ENCODE data around the gene CDKN1A. TPM values are rescaled to one million over a fixed set of nuclear protein-coding genes. Genes with fewer than 3 reads are reported as not detected.
A peak's percentile ranks its signal among the peaks of the same experiment; 100 is the strongest.

The CDKN1A gene
- total and polyA plus RNA-seq, 9 of the 15 experiments (the other 6 are each of a cell fraction or from before 2014, with no cell fraction given), result 0.25 to 8.1 (median 5.1) TPM

DNA sequence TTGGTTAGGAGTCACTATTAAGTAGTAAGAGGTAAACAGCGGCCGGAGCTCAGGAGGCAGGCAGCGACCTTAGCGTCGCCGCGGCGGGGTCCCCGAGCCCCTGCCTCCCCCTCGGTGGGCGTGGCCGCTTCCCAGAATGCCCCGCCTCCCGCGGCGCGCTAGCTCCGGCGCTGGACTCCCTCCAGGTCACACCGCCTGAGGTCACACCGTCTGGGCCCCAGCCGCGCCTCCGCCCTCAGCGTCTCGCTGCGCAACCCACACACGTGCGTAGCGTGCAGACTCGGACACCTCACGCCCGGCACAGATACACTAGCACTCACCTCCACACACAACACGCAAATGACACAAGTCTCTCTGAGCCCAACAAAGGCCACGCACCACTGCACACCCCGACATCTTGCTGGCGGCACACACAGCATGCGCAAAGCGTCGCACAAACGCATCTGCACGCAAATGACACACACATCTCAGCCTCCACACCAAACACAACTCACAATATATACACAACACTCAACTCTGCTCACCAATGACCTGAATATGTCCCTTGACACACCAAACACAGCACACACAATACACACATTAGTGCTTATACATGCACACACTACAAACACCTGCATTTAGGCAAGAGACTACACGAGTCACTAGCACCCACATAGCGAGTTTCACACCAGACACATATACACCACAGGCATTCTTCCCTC, 17.6 kb upstream of the CDKN1A start (continued):
- TF ChIP-seq, protein P1, sequence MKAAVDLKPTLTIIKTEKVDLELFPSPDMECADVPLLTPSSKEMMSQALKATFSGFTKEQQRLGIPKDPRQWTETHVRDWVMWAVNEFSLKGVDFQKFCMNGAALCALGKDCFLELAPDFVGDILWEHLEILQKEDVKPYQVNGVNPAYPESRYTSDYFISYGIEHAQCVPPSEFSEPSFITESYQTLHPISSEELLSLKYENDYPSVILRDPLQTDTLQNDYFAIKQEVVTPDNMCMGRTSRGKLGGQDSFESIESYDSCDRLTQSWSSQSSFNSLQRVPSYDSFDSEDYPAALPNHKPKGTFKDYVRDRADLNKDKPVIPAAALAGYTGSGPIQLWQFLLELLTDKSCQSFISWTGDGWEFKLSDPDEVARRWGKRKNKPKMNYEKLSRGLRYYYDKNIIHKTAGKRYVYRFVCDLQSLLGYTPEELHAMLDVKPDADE (conservative IDR thresholded peaks at IDR 0.05; ENCODE audit: control insufficient read depth, low read depth, low read length), result 0 out of 2 replicates have a peak, but pooled peaks have one; percentile 32
- TF ChIP-seq ZFP1 (CRISPR knock-in tag; IDR thresholded peaks at IDR 0.05) (no peak), SMARCA4 (IDR thresholded peaks at IDR 0.05) (peak; percentile 43; the same call in 1 of the 2 replicates), RHOXF2B (CRISPR knock-in tag; conservative IDR thresholded peaks at IDR 0.05) (0 out of 2 replicates have a peak, but pooled peaks have one; percentile 8), RCOR1 (IDR thresholded peaks at IDR 0.05; ENCODE audit: borderline replicate concordance in 1 of 2, low read depth in 2 of 2, low read length in 2 of 2) (0 out of 4 replicates have a peak, but pooled peaks of 1 of the 2 experiments have one; percentile 68), MAZ (CRISPR knock-in tag; conservative IDR thresholded peaks at IDR 0.05 in 1 of 2, IDR thresholded peaks at IDR 0.05 in 1 of 2) (peak; percentile 67 to 84), L3MBTL2 (IDR thresholded peaks at IDR 0.05) (peak; percentile 95), THRB (CRISPR knock-in tag; conservative IDR thresholded peaks at IDR 0.05) (peak; percentile 70; the same call in 1 of the 2 replicates), SUPT5H (IDR thresholded peaks at IDR 0.05) (no peak), KDM1A (IDR thresholded peaks at IDR 0.05) (peak in 1 of 2 experiments; percentile 19; a peak in 1 of 4 replicates), ZBTB7A (IDR thresholded peaks at IDR 0.05; ENCODE audit: borderline replicate concordance, control insufficient read depth, low read depth, low read length) (peak; percentile 98), TFAM (CRISPR knock-in tag; conservative IDR thresholded peaks at IDR 0.05) (no peak), ZBTB17 (CRISPR knock-in tag; IDR thresholded peaks at IDR 0.05) (peak; percentile 74), USF1 (CRISPR knock-in tag; IDR thresholded peaks at IDR 0.05) (peak; percentile 68), CBFA2T3 (IDR thresholded peaks at IDR 0.05) (peak; percentile 17)
- TF ChIP-seq, protein P2, sequence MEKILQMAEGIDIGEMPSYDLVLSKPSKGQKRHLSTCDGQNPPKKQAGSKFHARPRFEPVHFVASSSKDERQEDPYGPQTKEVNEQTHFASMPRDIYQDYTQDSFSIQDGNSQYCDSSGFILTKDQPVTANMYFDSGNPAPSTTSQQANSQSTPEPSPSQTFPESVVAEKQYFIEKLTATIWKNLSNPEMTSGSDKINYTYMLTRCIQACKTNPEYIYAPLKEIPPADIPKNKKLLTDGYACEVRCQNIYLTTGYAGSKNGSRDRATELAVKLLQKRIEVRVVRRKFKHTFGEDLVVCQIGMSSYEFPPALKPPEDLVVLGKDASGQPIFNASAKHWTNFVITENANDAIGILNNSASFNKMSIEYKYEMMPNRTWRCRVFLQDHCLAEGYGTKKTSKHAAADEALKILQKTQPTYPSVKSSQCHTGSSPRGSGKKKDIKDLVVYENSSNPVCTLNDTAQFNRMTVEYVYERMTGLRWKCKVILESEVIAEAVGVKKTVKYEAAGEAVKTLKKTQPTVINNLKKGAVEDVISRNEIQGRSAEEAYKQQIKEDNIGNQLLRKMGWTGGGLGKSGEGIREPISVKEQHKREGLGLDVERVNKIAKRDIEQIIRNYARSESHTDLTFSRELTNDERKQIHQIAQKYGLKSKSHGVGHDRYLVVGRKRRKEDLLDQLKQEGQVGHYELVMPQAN (IDR thresholded peaks at IDR 0.05; ENCODE audit: borderline replicate concordance), result peak; percentile 74; the same call in 1 of the 2 replicates

Data from K562 (cell line).